HG03575 (cell line): ENCODE data around the gene TSPEAR.

Experiments
- ATAC-seq: cut with Tn5 transposase; IDR thresholded peaks from one replicate; pipeline ENCODE4 v1.9.1; 2021; ENCODE audit not compliant: unreplicated experiment, insufficient number of reproducible peaks, low FRiP score; ENCODE audit errors: extremely low read depth

TSPEAR gene

DNA sequence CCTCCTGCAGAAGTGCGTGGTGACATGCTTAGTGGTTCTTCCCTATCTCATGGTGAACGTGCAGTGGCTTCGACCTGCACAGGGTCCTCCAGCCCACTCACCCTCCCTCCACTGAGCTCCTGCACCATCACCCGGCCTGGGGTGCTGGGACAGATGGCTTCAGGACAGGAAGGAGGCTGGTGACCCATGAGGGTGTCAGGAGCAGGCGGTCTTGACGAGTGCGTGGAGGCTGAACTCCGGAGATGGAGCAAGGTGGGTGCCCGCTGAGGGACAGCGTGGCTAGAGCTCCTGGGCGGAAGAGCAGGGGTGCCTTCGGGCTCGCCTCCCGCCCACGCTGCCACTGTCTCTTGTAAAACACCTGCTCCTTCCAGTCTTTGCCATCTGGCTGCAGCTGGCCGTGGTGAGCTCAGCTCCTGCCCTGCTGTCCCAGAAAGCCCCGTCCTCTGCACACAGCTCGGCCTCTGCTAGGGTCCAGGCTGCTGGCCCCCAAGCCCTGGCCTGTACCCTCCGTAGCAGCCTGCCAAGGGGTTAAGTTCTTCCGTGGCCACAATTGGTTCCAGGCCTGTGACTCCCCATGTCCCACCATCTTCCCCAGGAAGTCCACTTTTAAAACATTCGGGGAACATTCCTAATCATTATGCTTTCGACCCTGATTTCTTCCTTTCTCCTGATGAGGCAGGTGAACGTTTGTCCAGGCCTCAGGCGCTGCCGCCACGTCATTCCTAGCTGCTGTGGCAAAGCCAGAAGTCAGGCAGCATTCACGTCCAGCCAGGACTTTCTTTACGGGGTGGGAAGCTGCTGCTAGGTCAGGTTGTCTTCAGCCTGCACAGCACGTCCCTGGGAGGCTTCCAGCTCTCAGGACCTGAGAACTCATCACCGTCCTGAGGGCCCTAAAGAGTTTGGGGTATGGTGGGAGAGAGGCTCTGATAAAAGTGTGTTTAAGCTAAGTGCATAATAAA, 179.5 kb downstream of the TSPEAR start:
- ATAC-seq: no peak

GRCh38 chr21:44530903-44531605, 180.3 kb downstream of the TSPEAR start:
- no peak for ATAC-seq

GRCh38 chr21:44530221-44530902, 181.0 kb downstream of the TSPEAR start:
- no peak for ATAC-seq

DNA sequence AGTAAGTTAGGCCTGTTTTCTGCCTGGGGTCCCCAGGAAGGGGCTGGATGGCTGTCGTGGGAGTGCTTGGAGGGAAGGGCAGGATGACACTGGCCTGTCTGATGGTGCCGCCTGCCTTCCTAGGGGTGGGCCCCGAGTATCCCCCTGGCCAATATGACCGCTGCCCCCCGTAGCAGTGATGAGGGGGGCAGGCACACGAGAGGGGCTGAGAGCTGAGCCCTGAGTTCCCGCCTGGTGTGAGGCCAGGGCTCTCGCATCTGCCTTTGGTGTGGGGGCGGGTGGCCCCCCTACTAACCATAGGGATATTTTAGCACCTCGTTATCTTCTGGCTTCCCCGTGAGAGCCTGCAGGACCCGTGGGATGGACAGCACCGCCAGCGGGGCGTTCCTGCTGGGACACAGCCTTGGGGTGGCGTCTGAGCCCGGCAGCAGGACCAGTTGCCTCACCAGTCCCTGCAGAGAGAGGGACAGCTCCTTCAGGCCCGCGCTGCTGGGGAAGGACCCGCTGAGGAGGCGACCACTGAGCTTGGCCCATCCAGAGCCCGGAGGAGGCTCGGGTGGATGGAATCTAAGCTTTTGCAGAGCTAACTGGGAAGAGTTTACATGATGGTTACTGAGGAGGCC, 181.8 kb downstream of the TSPEAR start:
- ATAC-seq: no peak

DNA sequence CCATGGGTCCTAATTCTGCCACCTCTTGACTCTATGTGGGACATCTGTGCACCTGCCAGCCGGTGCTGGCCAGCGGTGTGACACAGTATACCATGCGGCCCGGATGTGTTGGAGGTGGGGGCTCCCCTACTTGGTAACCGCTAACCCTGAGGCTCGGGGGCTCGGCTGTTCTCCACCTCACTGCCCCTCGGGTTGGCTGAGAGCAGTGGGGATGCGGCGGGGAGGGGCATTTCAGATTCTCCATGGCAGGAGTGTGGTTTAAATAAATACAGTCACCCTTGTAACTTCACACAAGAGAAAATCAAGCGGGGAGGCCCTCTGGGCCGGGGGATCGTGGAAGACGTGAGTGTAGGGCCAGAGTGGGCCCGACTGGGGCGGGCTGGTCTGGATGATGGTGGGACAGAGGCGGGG, 182.4 kb downstream of the TSPEAR start:
- ATAC-seq: no peak

DNA sequence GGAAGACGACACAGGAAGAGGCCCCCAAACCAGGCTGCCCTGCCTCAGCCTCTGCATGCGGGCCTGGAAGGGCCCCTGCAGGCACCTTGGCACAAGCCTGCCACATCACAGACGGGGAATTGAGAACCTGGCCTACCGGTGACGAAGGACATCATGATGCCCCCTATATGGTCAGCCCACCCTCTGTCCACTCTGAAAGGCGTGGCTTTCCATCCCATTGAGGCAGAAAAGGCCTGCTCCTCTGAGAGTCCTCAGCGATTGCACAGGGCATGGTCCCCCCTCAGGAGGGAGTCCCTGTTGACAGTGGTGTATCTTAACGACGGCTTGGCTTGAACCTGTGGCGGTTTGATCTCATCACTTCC, 182.8 kb downstream of the TSPEAR start:
- ATAC-seq: no peak

- no peak for ATAC-seq
These were observed 183.3 kb downstream of the TSPEAR start for GRCh38 chr21:44527983-44528633.

DNA sequence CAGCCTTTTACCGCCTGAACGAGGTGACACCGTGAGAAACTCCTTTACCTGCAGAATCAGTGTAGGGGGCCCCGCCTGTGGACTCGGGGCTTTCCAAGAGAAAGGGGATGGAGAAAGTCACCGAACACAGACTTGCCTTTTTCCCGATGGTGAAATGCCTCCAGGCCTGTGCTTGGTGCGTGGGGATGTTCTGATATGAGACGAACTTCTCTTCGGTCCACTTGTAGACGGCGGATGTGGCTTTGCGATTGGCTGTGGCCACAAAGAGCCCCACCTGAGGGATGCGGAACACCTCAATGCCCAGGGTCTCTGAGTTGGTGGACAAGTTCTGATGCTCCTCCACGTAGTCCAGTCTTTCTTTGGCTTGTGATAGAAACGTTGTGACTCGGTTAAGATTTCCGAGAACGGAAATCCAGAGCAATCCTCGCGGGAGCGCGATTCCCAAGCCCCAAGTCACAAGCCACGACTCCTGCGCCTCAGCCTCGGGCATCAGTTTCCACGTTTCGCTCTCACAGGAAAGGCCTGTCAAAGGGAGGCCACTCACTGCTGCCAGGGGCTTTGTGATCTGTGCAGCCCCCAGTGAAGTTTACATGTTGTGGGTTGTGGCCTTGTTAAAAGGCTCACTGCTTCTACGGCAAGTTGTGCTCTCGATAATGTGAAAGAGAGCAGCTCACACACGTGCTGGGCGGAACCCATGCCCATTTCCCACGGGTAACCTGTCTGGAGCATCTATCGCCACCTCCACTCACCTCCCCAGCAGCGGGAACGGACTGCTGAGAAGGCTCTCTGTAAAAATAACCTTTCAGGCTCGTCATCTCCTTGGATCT, 184.0 kb downstream of the TSPEAR start:
- ATAC-seq: no peak

- no peak for ATAC-seq
These were observed 185.0 kb downstream of the TSPEAR start for GRCh38 chr21:44526096-44526997.

DNA sequence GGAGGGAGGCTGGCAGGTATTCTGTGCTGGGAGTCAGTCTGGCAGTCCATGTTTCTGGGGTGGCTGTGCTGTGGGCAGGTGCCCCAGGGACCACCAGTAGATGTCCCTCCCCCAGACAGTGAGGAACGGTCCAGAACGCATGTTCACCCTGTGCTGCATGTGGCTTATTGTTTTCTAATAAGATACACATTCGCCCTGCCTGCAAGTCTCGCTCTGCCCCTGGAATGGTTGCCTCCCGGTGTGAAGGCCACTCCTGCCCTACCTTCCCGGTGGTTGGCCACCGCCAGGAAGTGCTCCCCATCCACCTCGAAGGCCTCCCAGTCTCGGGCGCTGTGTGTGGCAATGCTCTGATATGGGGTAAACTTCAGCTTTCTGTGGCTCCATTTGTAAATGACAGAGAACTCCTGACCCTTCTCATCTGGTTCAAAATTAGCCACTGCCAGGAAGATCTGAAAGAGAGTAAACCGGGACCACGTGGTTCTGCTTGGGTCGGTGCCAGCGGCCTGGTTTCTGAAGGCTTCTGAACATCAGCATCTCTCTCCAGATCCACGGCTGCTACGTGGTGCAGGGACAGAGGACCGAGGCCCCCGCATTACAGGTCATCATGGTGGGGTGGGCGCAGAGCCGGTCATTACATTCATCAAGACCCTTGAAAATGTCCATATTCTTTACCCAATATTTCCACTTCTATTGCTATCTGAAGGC, 185.8 kb downstream of the TSPEAR start:
- ATAC-seq: no peak

GRCh38 chr21:44524414-44525371, 186.7 kb downstream of the TSPEAR start:
- no peak for ATAC-seq

- ATAC-seq: no peak
These were observed 187.6 kb downstream of the TSPEAR start for GRCh38 chr21:44523567-44524413.

DNA sequence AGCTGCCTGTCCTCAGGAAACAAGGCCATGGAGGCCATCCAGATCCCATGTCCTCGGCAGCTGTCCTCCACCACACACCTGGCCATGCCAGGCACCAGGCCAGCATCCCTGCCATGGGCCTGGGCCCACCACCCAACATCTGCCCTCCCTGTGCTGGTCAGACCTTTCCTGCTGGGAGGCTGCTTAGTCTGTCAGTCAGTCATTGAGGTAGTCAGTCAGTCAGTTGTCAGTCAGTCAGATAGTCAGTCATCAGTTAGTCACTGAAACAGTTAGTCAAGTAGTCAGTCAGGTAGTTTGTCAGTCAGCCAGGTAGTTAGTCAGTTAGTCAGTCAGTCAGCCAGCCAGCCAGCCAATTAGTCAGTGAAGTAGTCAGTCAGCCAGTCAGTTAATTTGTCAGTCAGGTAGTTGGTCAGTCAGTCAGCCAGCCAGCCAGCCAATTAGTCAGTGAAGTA, 188.6 kb downstream of the TSPEAR start:
- no peak for ATAC-seq

DNA sequence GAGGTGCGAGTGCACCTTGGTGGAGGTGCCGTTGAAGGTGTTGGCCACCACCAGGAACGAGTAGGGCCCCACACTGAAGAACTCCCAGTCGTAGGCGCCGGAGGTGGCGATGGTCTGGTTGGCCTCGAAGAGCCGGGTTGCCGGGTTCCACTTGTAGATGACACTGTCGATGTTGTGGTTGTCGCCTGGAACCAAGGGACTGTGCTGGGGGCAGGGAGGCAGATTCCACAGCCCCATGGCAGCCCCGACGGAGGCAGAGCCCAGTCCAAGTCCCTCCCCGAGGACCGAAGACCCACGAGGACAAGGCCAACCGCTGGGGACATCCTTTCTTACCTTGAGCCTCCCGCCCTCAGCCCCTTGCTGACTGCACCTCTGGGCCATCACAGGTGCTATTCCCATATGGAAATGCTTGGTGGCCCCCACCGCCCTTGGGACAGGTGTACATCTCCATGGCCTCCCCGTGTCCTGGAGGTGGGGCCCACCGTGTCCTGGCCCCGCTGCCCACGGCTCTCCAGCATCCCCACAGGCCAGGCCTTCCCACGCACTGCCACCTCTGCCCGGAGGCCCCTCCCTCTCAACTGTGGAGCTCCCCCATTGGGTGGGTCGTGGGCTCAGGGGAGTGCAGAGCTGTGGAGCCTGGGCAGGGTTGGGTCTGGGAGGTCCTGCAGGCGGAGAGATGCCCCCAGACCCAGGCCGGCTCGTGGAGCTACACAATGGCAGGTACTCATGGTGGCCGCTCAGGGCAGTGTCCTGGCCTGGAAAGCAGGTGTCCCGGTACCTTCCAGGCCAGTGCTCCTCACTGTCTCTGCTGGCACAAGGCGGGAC, 189.2 kb downstream of the TSPEAR start:
- ATAC-seq: no peak
